ENCODE data around the gene MCUR1. TPM values are rescaled to one million over a fixed set of nuclear protein-coding genes. Genes with fewer than 3 reads are reported as not detected.
"Not testable (repeated sequence)": the region's sequence is repeated elsewhere in the genome, so short reads cannot be mapped to it uniquely, and the experiment has no call there.

Gene MCUR1
- total and polyA plus RNA-seq, 2 of the 13 experiments (the other 11 are each of a cell fraction or from before 2014, with no cell fraction given) = 8.0 to 29.6 TPM

DNA sequence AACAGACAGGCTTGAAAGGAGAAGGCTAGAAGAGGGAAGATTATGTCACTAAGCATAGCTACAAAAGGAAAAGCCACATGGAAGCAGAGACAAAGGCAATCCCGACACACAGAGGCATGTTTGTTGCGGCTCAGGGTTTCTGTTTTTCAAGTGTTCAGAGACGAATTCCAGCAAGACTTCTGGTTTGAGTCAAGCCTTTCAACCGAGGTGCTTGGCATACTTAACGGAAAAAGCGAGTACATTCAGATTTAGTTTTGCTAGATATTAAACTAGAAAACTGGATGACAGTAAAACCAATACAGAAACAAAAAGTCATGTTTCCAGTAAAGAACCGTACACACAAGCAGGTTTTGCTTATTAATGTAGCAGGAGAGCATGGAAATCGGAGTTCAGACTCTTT, 27.2 kb downstream of the MCUR1 start:
- no peaks in the 10 kb centered on the region for H3K9me3 ChIP-seq (ENCODE audit: low read length)
- ChIA-PET CTCF (ENCODE audit: low intra/inter-chr PET ratio, low total read pairs) (no interaction called here), POLR2A (no interaction called here)
- H3K36me3 ChIP-seq (replicated peaks in 1 of 2; ENCODE audit: control insufficient read depth in 1 of 2, insufficient read depth in 2 of 2, low read length in 2 of 2) = peaks cover 0 to 12% of the 10 kb centered on the region in 2 experiments; a peak in 3 of 5 replicates
- no peaks in the 10 kb centered on the region for H3K4me1 ChIP-seq (ENCODE audit: insufficient read depth, low read length)
- DNase-seq (ENCODE audit: low spot score) (no peak), FAIRE-seq (no peak), ATAC-seq (no peak)
- H3K27ac ChIP-seq (ENCODE audit: extremely low read length, insufficient read depth, low read length) = no peak overlapping the region
- WGBS (ENCODE audit: low lambda C conversion rate) = 95% methylated on average over 8 of the region's 8 CpGs
- no peak overlapping the region for H3K4me3 ChIP-seq (replicated peaks in 1 of 3; ENCODE audit: insufficient read depth in 1 of 3, low read depth in 2 of 3, low read length in 3 of 3)
- TF ChIP-seq ZNF207 (IDR thresholded peaks at IDR 0.05; ENCODE audit: borderline replicate concordance) = no peak
- no peak for TF ChIP-seq TOPORS (CRISPR knock-in tag; IDR thresholded peaks at IDR 0.05)
- no peak for TF ChIP-seq STAG1 (CRISPR knock-in tag; IDR thresholded peaks at IDR 0.05)
- no peak for TF ChIP-seq ZXDC (CRISPR knock-in tag; IDR thresholded peaks at IDR 0.05)
- H3K4me2 ChIP-seq (ENCODE audit: low read depth, low read length) = no peak overlapping the region
- no TSS peak for BruUV-seq (replicated peaks)
- no peaks in the 10 kb centered on the region for H3K27me3 ChIP-seq (ENCODE audit: control insufficient read depth in 1 of 2, insufficient read depth in 2 of 2, low read length in 2 of 2)
- intact Hi-C loops (cut with micrococcal nuclease; ENCODE audit: unreplicated experiment) = no loop called here
- H4K20me1 ChIP-seq (ENCODE audit: insufficient read depth, low read length) = no peaks in the 10 kb centered on the region
- H2AFZ ChIP-seq (ENCODE audit: low read length) = no peak overlapping the region
- in situ Hi-C loops (cut with HindIII; ENCODE audit: extremely low pct_ligation_motif_present, low pct_unique_long_range_greater_than_20kb) = no loop called here
- H3K79me2 ChIP-seq (ENCODE audit: insufficient read depth, low read length) = no peaks in the 10 kb centered on the region
- H3K9ac ChIP-seq (ENCODE audit: insufficient read depth, low read depth, low read length) = no peak overlapping the region

DNA sequence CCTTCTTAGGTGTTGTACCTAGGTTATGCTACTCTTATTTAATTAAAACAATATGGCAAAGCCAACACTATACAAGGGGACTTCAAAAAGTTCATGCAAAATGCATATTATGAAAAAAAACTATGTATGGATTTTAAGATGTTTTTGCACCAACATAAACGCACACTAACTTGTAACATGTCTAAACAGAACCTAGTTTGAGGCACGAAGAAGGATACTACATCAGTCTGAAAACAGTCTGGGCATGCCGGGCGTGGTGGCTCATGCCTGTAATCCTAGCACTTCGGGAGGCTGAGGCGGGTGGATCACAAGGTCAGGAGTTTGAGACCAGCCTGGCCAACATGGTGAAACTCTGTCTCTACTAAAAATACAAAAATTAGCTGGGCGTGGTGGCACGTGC, 34.2 kb downstream of the MCUR1 start:
- H3K4me1 ChIP-seq (ENCODE audit: insufficient read depth, low read length); H3K9ac ChIP-seq (ENCODE audit: insufficient read depth, low read depth, low read length); BruUV-seq (replicated peaks); ATAC-seq; H3K4me2 ChIP-seq (ENCODE audit: low read depth, low read length); H3K4me3 ChIP-seq (replicated peaks in 1 of 3; ENCODE audit: insufficient read depth in 1 of 3, low read depth in 2 of 3, low read length in 3 of 3); intact Hi-C loops (cut with micrococcal nuclease; ENCODE audit: unreplicated experiment); in situ Hi-C loops (cut with HindIII; ENCODE audit: extremely low pct_ligation_motif_present, low pct_unique_long_range_greater_than_20kb); H3K9me3 ChIP-seq (ENCODE audit: low read length); H3K27me3 ChIP-seq (ENCODE audit: control insufficient read depth in 1 of 2, insufficient read depth in 2 of 2, low read length in 2 of 2); FAIRE-seq; H2AFZ ChIP-seq (ENCODE audit: low read length); H3K79me2 ChIP-seq (ENCODE audit: insufficient read depth, low read length); H3K36me3 ChIP-seq (replicated peaks in 1 of 2; ENCODE audit: control insufficient read depth in 1 of 2, insufficient read depth in 2 of 2, low read length in 2 of 2); CTCF ChIA-PET (ENCODE audit: low intra/inter-chr PET ratio, low total read pairs); POLR2A ChIA-PET; H4K20me1 ChIP-seq (ENCODE audit: insufficient read depth, low read length); DNase-seq (ENCODE audit: low spot score); H3K27ac ChIP-seq (ENCODE audit: extremely low read length, insufficient read depth, low read length): not testable (repeated sequence)
- 95% methylated on average over 8 of the region's 8 CpGs for WGBS (ENCODE audit: low lambda C conversion rate)

Measured in HepG2 (cell line).